H1 (cell line): ENCODE results near the gene SERPINB2. TPM values are rescaled to one million over a fixed set of nuclear protein-coding genes. Genes with fewer than 3 reads are reported as not detected.

ENCODE experiments used
- CTCF ChIA-PET: fragments of 300-600 bp; sonication (Branson Sonifier 250); formaldehyde crosslinking; loops from one replicate; lab custom pipeline; 2021; ENCODE audit not compliant: partially characterized antibody; lab: Charles Lee
- POLR2A ChIA-PET: fragments of 300-600 bp; sonication (Branson Sonifier 250); formaldehyde crosslinking; loops from one replicate; lab custom pipeline; 2021; ENCODE audit warnings: inconsistent platforms; ENCODE audit not compliant: partially characterized antibody; lab: Charles Lee
- DNase-seq, 2 experiments: peaks; one replicate each; pipeline versions ENCODE4 v3.0.0 to v3.0.0-alpha.2; 2010 to 2022; ENCODE audit warnings: low spot score in 2 of 2, low read depth in 1 of 2, mixed read lengths in 1 of 2
- FAIRE-seq: peaks from 2 replicates; lab custom pipeline; 2011; peaks lifted over from hg19 to GRCh38; lab: Jason Lieb, UNC
- H2AFZ ChIP-seq: 2 replicates; pipeline ENCODE4 v1.8.1; 2012; ENCODE audit warnings: low read length, inconsistent platforms
- H2AK5ac ChIP-seq: 2 replicates; pipeline ENCODE4 v1.6.1; 2013; ENCODE audit warnings: low read depth, low read length
- H2BK120ac ChIP-seq: replicated peaks from 2 replicates; pipeline ENCODE3; 2013; ENCODE audit warnings: low read depth, low read length, inconsistent platforms
- H2BK12ac ChIP-seq: 2 replicates; pipeline ENCODE4 v1.6.1; 2013; ENCODE audit warnings: low read depth, low read length
- H2BK15ac ChIP-seq: 2 replicates; pipeline ENCODE4 v1.6.1; 2013; ENCODE audit warnings: low read length
- H2BK20ac ChIP-seq: 2 replicates; pipeline ENCODE4 v1.6.1; 2013; ENCODE audit warnings: low read length
- H2BK5ac ChIP-seq: 2 replicates; pipeline ENCODE4 v1.6.1; 2013; ENCODE audit warnings: low read depth, low read length
- H3K14ac ChIP-seq: 2 replicates; pipeline ENCODE4 v1.6.1; 2013; ENCODE audit warnings: inconsistent platforms; ENCODE audit not compliant: insufficient read length
- H3K18ac ChIP-seq: 2 replicates; pipeline ENCODE4 v1.6.1; 2013; ENCODE audit warnings: low read length; ENCODE audit errors: extremely low read depth
- H3K23ac ChIP-seq: 2 replicates; pipeline ENCODE4 v1.6.1; 2013; ENCODE audit warnings: inconsistent platforms; ENCODE audit not compliant: insufficient read length
- H3K23me2 ChIP-seq: 2 replicates; pipeline ENCODE4 v1.6.1; 2013; ENCODE audit warnings: low read depth, low read length
- H3K27ac ChIP-seq: 2 replicates; pipeline ENCODE4 v1.6.1; 2011; ENCODE audit warnings: low read depth, low read length, inconsistent platforms
- H3K27me3 ChIP-seq, 4 experiments: replicated peaks in 1 of 4; 1 replicate in 1 of 4; 2 replicates in 3 of 4; pipeline versions ENCODE4 v1.6.1 to v1.8.1; 2011 to 2013; ENCODE audit warnings: low read length in 3 of 4, mild to moderate bottlenecking in 3 of 4, inconsistent platforms in 2 of 4, mixed read lengths in 2 of 4, moderate library complexity in 1 of 4; ENCODE audit not compliant: control insufficient read depth in 3 of 4, insufficient read depth in 3 of 4; ENCODE audit errors: extremely low read depth in 1 of 4
- H3K36me3 ChIP-seq, 4 experiments: 2 replicates each; pipeline versions ENCODE4 v1.6.1 to v1.8.1; 2011 to 2013; ENCODE audit warnings: mild to moderate bottlenecking in 4 of 4, low read length in 3 of 4, moderate library complexity in 2 of 4, control low read depth in 1 of 4, inconsistent platforms in 1 of 4; ENCODE audit not compliant: insufficient read depth in 4 of 4, control insufficient read depth in 2 of 4
- H3K4ac ChIP-seq: replicated peaks from 2 replicates; pipeline ENCODE3; 2013; ENCODE audit warnings: low read length, low read depth, mixed read lengths, inconsistent platforms; ENCODE audit not compliant: insufficient read length
- H3K4me1 ChIP-seq, 4 experiments: replicated peaks in 1 of 4; 1 replicate in 1 of 4; 2 replicates in 3 of 4; pipeline versions ENCODE4 v1.6.1 to v1.8.1; 2011 to 2013; ENCODE audit warnings: low read length in 3 of 4, inconsistent platforms in 2 of 4, mixed read lengths in 1 of 4; ENCODE audit not compliant: insufficient read depth in 4 of 4, control insufficient read depth in 3 of 4
- H3K4me2 ChIP-seq, 2 experiments: 2 replicates each; pipeline versions ENCODE4 v1.6.1 to v1.8.1; 2011 to 2013; ENCODE audit warnings: low read depth in 2 of 2, low read length in 2 of 2, control low read depth in 1 of 2, inconsistent platforms in 1 of 2, mild to moderate bottlenecking in 1 of 2; ENCODE audit not compliant: insufficient read depth in 1 of 2
- H3K4me3 ChIP-seq, 4 experiments: fragments of 200-600, 300-600 bp in 1 of 4; sonication (generic), shearing (Covaris generic), sonication (Bioruptor Twin) in 1 of 4; 2 replicates each; pipeline versions ENCODE4 v1.5.1 to v1.8.1; 2011 to 2016; ENCODE audit warnings: low read length in 4 of 4, low read depth in 3 of 4, control low read depth in 2 of 4, inconsistent platforms in 2 of 4, mild to moderate bottlenecking in 2 of 4, mixed read lengths in 1 of 4, moderate library complexity in 1 of 4; ENCODE audit not compliant: insufficient read depth in 2 of 4; ENCODE audit errors: extremely low read depth in 1 of 4
- H3K56ac ChIP-seq: replicated peaks from 2 replicates; pipeline ENCODE3; 2013; ENCODE audit warnings: low read depth, mild to moderate bottlenecking, mixed read lengths, low read length, inconsistent platforms; ENCODE audit not compliant: insufficient read length
- H3K79me1 ChIP-seq: 2 replicates; pipeline ENCODE4 v1.6.1; 2013; ENCODE audit warnings: low read depth, low read length, control low read depth
- H3K79me2 ChIP-seq, 2 experiments: 2 replicates each; pipeline versions ENCODE4 v1.6.1 to v1.8.1; 2012 to 2013; ENCODE audit warnings: low read length in 2 of 2, mild to moderate bottlenecking in 2 of 2, inconsistent platforms in 1 of 2; ENCODE audit not compliant: insufficient read depth in 2 of 2, control insufficient read depth in 1 of 2
- H3K9ac ChIP-seq, 4 experiments: replicated peaks in 1 of 4; 1 replicate in 1 of 4; 2 replicates in 3 of 4; pipeline versions ENCODE4 v1.6.1 to v1.8.1; 2011 to 2013; ENCODE audit warnings: low read depth in 3 of 4, low read length in 3 of 4, control low read depth in 2 of 4, mild to moderate bottlenecking in 2 of 4, moderate library complexity in 2 of 4, inconsistent platforms in 1 of 4; ENCODE audit errors: extremely low read depth in 1 of 4
- H3K9me3 ChIP-seq, 2 experiments: 2 replicates each; pipeline versions ENCODE4 v1.6.1 to v1.8.1; 2012 to 2013; ENCODE audit warnings: mild to moderate bottlenecking in 2 of 2, moderate library complexity in 2 of 2, control low read depth in 1 of 2, inconsistent platforms in 1 of 2, low read depth in 1 of 2, low read length in 1 of 2, mixed read lengths in 1 of 2; ENCODE audit not compliant: insufficient read depth in 2 of 2
- H4K20me1 ChIP-seq, 2 experiments: replicated peaks in 1 of 2; 2 replicates each; pipeline versions ENCODE3 to v1.8.1; 2011 to 2013; ENCODE audit warnings: inconsistent platforms in 2 of 2, low read length in 2 of 2, mild to moderate bottlenecking in 1 of 2; ENCODE audit not compliant: insufficient read depth in 2 of 2, control insufficient read depth in 1 of 2
- H4K5ac ChIP-seq: 2 replicates; pipeline ENCODE4 v1.6.1; 2013; ENCODE audit warnings: low read length, low read depth, mixed read lengths, inconsistent platforms; ENCODE audit not compliant: insufficient read length
- H4K8ac ChIP-seq: 2 replicates; pipeline ENCODE4 v1.8.0; 2013; ENCODE audit warnings: mild to moderate bottlenecking, moderate library complexity, low read length, inconsistent platforms; ENCODE audit not compliant: insufficient read depth; ENCODE audit errors: extremely low read depth
- H4K91ac ChIP-seq: replicated peaks from 2 replicates; pipeline ENCODE3; 2013; ENCODE audit warnings: low read length, mixed read lengths, inconsistent platforms; ENCODE audit not compliant: insufficient read length
- BCL11A ChIP-seq, 2 experiments: IDR thresholded peaks; one replicate each; pipeline ENCODE4 v1.6.1; 2011; ENCODE audit warnings: low read depth in 2 of 2, low read length in 2 of 2, mild to moderate bottlenecking in 2 of 2
- CBX8 ChIP-seq: fragments of 300-800, 300-1000 bp; sonication (generic); IDR thresholded peaks from 2 replicates; pipeline ENCODE4 v1.7.1; 2016; ENCODE audit warnings: low read depth, low read length, borderline replicate concordance
- CHD1 ChIP-seq: IDR thresholded peaks from 2 replicates; pipeline ENCODE4 v1.6.1; 2012; ENCODE audit warnings: low read depth, low read length, improper control_type of control experiment
- CHD2 ChIP-seq: IDR thresholded peaks from 2 replicates; pipeline ENCODE4 v1.6.1; 2012; ENCODE audit warnings: low read length, improper control_type of control experiment
- CREB1 ChIP-seq: IDR thresholded peaks from 2 replicates; pipeline ENCODE4 v1.6.1; 2012; ENCODE audit warnings: inconsistent platforms
- FOSL1 ChIP-seq: IDR thresholded peaks from 2 replicates; pipeline ENCODE4 v1.6.1; 2011; ENCODE audit warnings: mild to moderate bottlenecking, low read depth, low read length, moderate library complexity; ENCODE audit not compliant: insufficient read depth
- GTF2F1 ChIP-seq: IDR thresholded peaks from 2 replicates; pipeline ENCODE4 v1.6.1; 2012; ENCODE audit warnings: low read depth, low read length, improper control_type of control experiment, borderline replicate concordance
- HDAC2 ChIP-seq, 2 experiments: fragments of 300-600 bp in 1 of 2; sonication (generic) in 1 of 2; IDR thresholded peaks; 2 replicates each; pipeline ENCODE4 v1.6.1; 2011 to 2012; ENCODE audit warnings: low read depth in 2 of 2, low read length in 2 of 2, mild to moderate bottlenecking in 2 of 2, moderate library complexity in 2 of 2, borderline replicate concordance in 1 of 2, inconsistent platforms in 1 of 2
- KDM1A ChIP-seq: fragments of 200-600, 300-600 bp; sonication (generic); IDR thresholded peaks from 2 replicates; pipeline ENCODE4 v1.7.1; 2016; ENCODE audit warnings: mild to moderate bottlenecking, low read length, borderline replicate concordance
- KDM5A ChIP-seq: fragments of 200-600 bp; IDR thresholded peaks from 2 replicates; pipeline ENCODE4 v1.7.1; 2012; ENCODE audit warnings: mild to moderate bottlenecking, low read length, inconsistent platforms, mixed read lengths
- MAFK ChIP-seq: IDR thresholded peaks from 2 replicates; pipeline ENCODE4 v1.6.1; 2012; ENCODE audit warnings: low read depth, mild to moderate bottlenecking, improper control_type of control experiment, low read length
- PHF8 ChIP-seq: fragments of 200-600 bp; sonication (generic); conservative IDR thresholded peaks from 2 replicates; pipeline ENCODE4 v1.7.1; 2012; ENCODE audit warnings: low read depth, mild to moderate bottlenecking, inconsistent platforms, low read length, moderate library complexity
- TAF1 ChIP-seq: IDR thresholded peaks from 2 replicates; pipeline ENCODE4 v1.6.1; 2011; ENCODE audit warnings: mild to moderate bottlenecking, low read depth, low read length
- TEAD4 ChIP-seq: IDR thresholded peaks from 2 replicates; pipeline ENCODE4 v1.6.1; 2012; ENCODE audit warnings: low read depth, low read length, inconsistent platforms, mixed read lengths
- WGBS, 2 experiments: shearing (Covaris generic) in 1 of 2; methylation state at CpG; one replicate each; pipeline versions ENCODE4 v1.1.6 to v1.1.7; 2013 to 2015; ENCODE audit warnings: low lambda C conversion rate in 2 of 2, mixed read lengths in 2 of 2, inconsistent platforms in 1 of 2, low coverage in 1 of 2, missing lambda C conversion rate in 1 of 2; ENCODE audit not compliant: insufficient replicate concordance in 2 of 2, insufficient coverage in 1 of 2, insufficient read length in 1 of 2; ENCODE audit errors: extremely low coverage in 1 of 2, missing lambda C conversion rate in 1 of 2; 5-methylcytosine and 5-hydroxymethylcytosine counted together
- polyA plus RNA-seq, 7 experiments: library from polyadenylated mRNA; depleted of rRNA in 3 of 7; stranded (reverse) in 5 of 7; unstranded in 2 of 7; fragments of >200 nt in 5 of 7; fragments of 200-250 nt in 2 of 7; gene quantifications; 1 replicate in 5 of 7; 2 replicates in 1 of 7; 4 replicates in 1 of 7; pipeline versions ENCODE4 v1.2.1 to v1.2.3, GENCODE V29; 2011 to 2013; ENCODE audit warnings: missing spikeins in 2 of 7, mixed read lengths in 2 of 7
- total RNA-seq: library from RNA; stranded (reverse); fragmentation: NEBNext Ultra II Directional; extraction: Animal tissue kit (Norgen Biotek cat#: 25700); gene quantifications from 2 replicates; pipeline ENCODE4 v1.2.1, GENCODE V29; 2021

The SERPINB2 gene
- total and polyA plus RNA-seq, 2 of the 8 experiments (the other 6 are each of a cell fraction or from before 2014, with no cell fraction given), result not detected

GRCh38 chr18:63922049-63922448, 34.5 kb downstream of the SERPINB2 start:
- FAIRE-seq (no peak), DNase-seq (no peak)
- H3K23ac ChIP-seq, result no peak overlapping the region
- no peak overlapping the region for H2AFZ ChIP-seq
- no peak overlapping the region for H3K18ac ChIP-seq
- no peak overlapping the region for H3K14ac ChIP-seq
- H2BK5ac ChIP-seq, result no peak overlapping the region
- H3K36me3 ChIP-seq, result no peaks in the 10 kb centered on the region
- H3K79me1 ChIP-seq, result no peaks in the 10 kb centered on the region
- H2BK15ac ChIP-seq, result no peak overlapping the region
- H3K4me2 ChIP-seq, result no peak overlapping the region
- H2BK20ac ChIP-seq, result no peak overlapping the region
- H4K8ac ChIP-seq, result no peak overlapping the region
- no peak overlapping the region for H3K56ac ChIP-seq
- no peaks in the 10 kb centered on the region for H3K27me3 ChIP-seq
- H3K9me3 ChIP-seq, result no peaks in the 10 kb centered on the region
- H2BK120ac ChIP-seq, result no peak overlapping the region
- H2AK5ac ChIP-seq, result no peak overlapping the region
- H4K20me1 ChIP-seq, result no peaks in the 10 kb centered on the region
- POLR2A ChIA-PET, result no interaction called here
- no peaks in the 10 kb centered on the region for H3K79me2 ChIP-seq
- CTCF ChIA-PET, result interaction anchor here (1.0 kb wide), 1 partner anchor 9 kb away, joined by 4 read pairs; no protein-coding TSS in a partner anchor
- H3K27ac ChIP-seq, result no peak overlapping the region
- H3K4ac ChIP-seq, result no peak overlapping the region
- H3K23me2 ChIP-seq, result no peaks in the 10 kb centered on the region
- H3K4me3 ChIP-seq, result no peak overlapping the region
- no peak overlapping the region for H4K91ac ChIP-seq
- no peak overlapping the region for H2BK12ac ChIP-seq
- 88% methylated on average over 2 of the region's 2 CpGs; no CpG with 5 or more reads in 1 of the 2 experiments for WGBS, 2 experiments
- no peaks in the 10 kb centered on the region for H3K4me1 ChIP-seq
- H3K9ac ChIP-seq, result no peak overlapping the region
- no peak overlapping the region for H4K5ac ChIP-seq
- TF ChIP-seq CREB1 (no peak), PHF8 (no peak), BCL11A (IDR thresholded peaks at IDR 0.05; ENCODE audit: low read depth in 2 of 2, low read length in 2 of 2) (no peak), KDM5A (no peak), CHD1 (no peak), GTF2F1 (no peak), FOSL1 (no peak), HDAC2 (IDR thresholded peaks at IDR 0.05; ENCODE audit: borderline replicate concordance in 1 of 2, low read depth in 2 of 2, low read length in 2 of 2) (no peak), MAFK (no peak), CHD2 (no peak), TEAD4 (no peak), TAF1 (no peak), KDM1A (no peak), CBX8 (no peak)
